CD14-positive monocyte (primary cell): ENCODE data around the gene ADNP2. TPM values are rescaled to one million over a fixed set of nuclear protein-coding genes. Genes with fewer than 3 reads are reported as not detected.

ENCODE experiments used
- DNase-seq, 3 donors: peaks; one replicate each; pipeline ENCODE4 v3.0.0-alpha.2; 2011 to 2022
- H2AFZ ChIP-seq: 2 replicates; pipeline ENCODE4 v1.6.0; 2012; ENCODE audit warnings: mild to moderate bottlenecking, low read depth, low read length, inconsistent platforms; ENCODE audit not compliant: insufficient read depth, poor library complexity, severe bottlenecking
- H3K27ac ChIP-seq, 2 donors: 1 replicate in 1 of 2; 2 replicates in 1 of 2; pipeline ENCODE4 v1.5.1; 2012 to 2013; ENCODE audit warnings: low read length in 2 of 2, control low read depth in 1 of 2, inconsistent platforms in 1 of 2, low read depth in 1 of 2, mild to moderate bottlenecking in 1 of 2
- H3K27me3 ChIP-seq, 2 donors: one replicate each; pipeline versions ENCODE4 v1.6.0 to v1.6.1; 2011 to 2013; ENCODE audit warnings: low read length in 2 of 2; ENCODE audit not compliant: control insufficient read depth in 2 of 2, insufficient read depth in 2 of 2
- H3K36me3 ChIP-seq, 2 donors: replicated peaks in 1 of 2; 1 replicate in 1 of 2; 2 replicates in 1 of 2; pipeline versions ENCODE4 v1.5.1 to v1.6.1; 2012 to 2013; ENCODE audit warnings: low read length in 2 of 2, control low read depth in 1 of 2, inconsistent platforms in 1 of 2, mild to moderate bottlenecking in 1 of 2; ENCODE audit not compliant: insufficient read depth in 2 of 2, control insufficient read depth in 1 of 2
- H3K4me1 ChIP-seq, 2 donors: 1 replicate in 1 of 2; 2 replicates in 1 of 2; pipeline versions ENCODE4 v1.5.1 to v1.6.1; 2012 to 2013; ENCODE audit warnings: low read length in 2 of 2, control low read depth in 1 of 2, inconsistent platforms in 1 of 2, mild to moderate bottlenecking in 1 of 2, moderate library complexity in 1 of 2; ENCODE audit not compliant: insufficient read depth in 2 of 2, control insufficient read depth in 1 of 2
- H3K4me2 ChIP-seq: replicated peaks from 2 replicates; pipeline ENCODE3; 2012; ENCODE audit warnings: low read length, moderate library complexity, mild to moderate bottlenecking; ENCODE audit not compliant: poor library complexity, severe bottlenecking; ENCODE audit errors: extremely low read depth
- H3K4me3 ChIP-seq, 3 experiments: fragments of 200-600 bp in 1 of 3; sonication (generic) in 1 of 3; replicated peaks in 1 of 3; 1 replicate in 2 of 3; 2 replicates in 1 of 3; pipeline ENCODE4 v1.5.1; 2011 to 2013; ENCODE audit warnings: low read length in 3 of 3, mild to moderate bottlenecking in 3 of 3, control low read depth in 2 of 3, low read depth in 2 of 3, inconsistent platforms in 1 of 3, moderate library complexity in 1 of 3
- H3K79me2 ChIP-seq: 2 replicates; pipeline ENCODE4 v1.6.0; 2012; ENCODE audit warnings: mild to moderate bottlenecking, control low read depth, inconsistent platforms, low read length, moderate library complexity; ENCODE audit not compliant: insufficient read depth
- H3K9ac ChIP-seq: 2 replicates; pipeline ENCODE4 v1.6.0; 2017; ENCODE audit warnings: low read length, mild to moderate bottlenecking; ENCODE audit not compliant: insufficient read depth, poor library complexity, severe bottlenecking
- H3K9me3 ChIP-seq, 2 donors: replicated peaks in 1 of 2; 1 replicate in 1 of 2; 2 replicates in 1 of 2; pipeline versions ENCODE4 v1.5.1 to v1.6.1; 2012 to 2013; ENCODE audit warnings: low read length in 2 of 2, control low read depth in 1 of 2; ENCODE audit not compliant: control insufficient read depth in 1 of 2, insufficient read depth in 1 of 2
- H4K20me1 ChIP-seq: 2 replicates; pipeline ENCODE4 v1.6.0; 2012; ENCODE audit warnings: mild to moderate bottlenecking, low read length, control low read depth, moderate library complexity; ENCODE audit not compliant: insufficient read depth
- H3K27ac Mint-ChIP-seq, 7 donors: one replicate each; pipeline ENCODE4 v1.8.0; 2020; ENCODE audit warnings: mild to moderate bottlenecking in 7 of 7, mixed read lengths in 7 of 7, moderate library complexity in 6 of 7, inconsistent platforms in 2 of 7
- H3K27me3 Mint-ChIP-seq, 3 donors: one replicate each; pipeline ENCODE4 v1.8.0; 2021 to 2022; ENCODE audit warnings: low read depth in 3 of 3, mild to moderate bottlenecking in 3 of 3, mixed read lengths in 3 of 3, moderate library complexity in 3 of 3, inconsistent platforms in 1 of 3
- H3K36me3 Mint-ChIP-seq, 2 donors: one replicate each; pipeline ENCODE4 v1.8.0; 2020; ENCODE audit warnings: mixed read lengths in 2 of 2, inconsistent platforms in 1 of 2, mild to moderate bottlenecking in 1 of 2
- H3K4me1 Mint-ChIP-seq: one replicate; pipeline ENCODE4 v1.8.0; 2020; ENCODE audit warnings: mild to moderate bottlenecking, mixed read lengths
- H3K4me3 Mint-ChIP-seq, 2 donors: one replicate each; pipeline ENCODE4 v1.8.0; 2020; ENCODE audit warnings: mild to moderate bottlenecking in 2 of 2, mixed read lengths in 2 of 2, moderate library complexity in 1 of 2
- H3K9me3 Mint-ChIP-seq, 7 donors: one replicate each; pipeline ENCODE4 v1.8.0; 2020 to 2022; ENCODE audit warnings: mixed read lengths in 7 of 7, mild to moderate bottlenecking in 6 of 7, moderate library complexity in 6 of 7, inconsistent platforms in 2 of 7
- WGBS: methylation state at CpG from one replicate; pipeline ENCODE4 v1.1.5; 2013; ENCODE audit warnings: missing lambda C conversion rate; ENCODE audit not compliant: insufficient coverage; 5-methylcytosine and 5-hydroxymethylcytosine counted together
- intact Hi-C, 2 donors: fragments of 100-400 bp; cut with micrococcal nuclease; formaldehyde crosslinking; loops; one replicate each; pipeline versions ENCODE4 v1.15.0 to v1.15.1; 2023
- polyA plus RNA-seq, 3 donors: library from polyadenylated mRNA; depleted of rRNA in 1 of 3; unstranded in 2 of 3; stranded (reverse) in 1 of 3; fragments of 300-500 nt in 2 of 3; fragments of >200 nt in 1 of 3; fragmentation: Illumina TruSeq in 2 of 3; gene quantifications; 1 replicate in 2 of 3; 2 replicates in 1 of 3; pipeline ENCODE4 v1.2.3, GENCODE V29; 2012 to 2021
- TF ChIP-seq, protein P1 (sequence below): fragments of 200-600 bp; IDR thresholded peaks from one replicate; pipeline ENCODE4 v1.8.0; 2022; ENCODE audit warnings: antibody characterized with exemption, mild to moderate bottlenecking

ADNP2 gene
- polyA plus RNA-seq, 3 donors = 3.0 to 5.6 (median 3.6) TPM

DNA sequence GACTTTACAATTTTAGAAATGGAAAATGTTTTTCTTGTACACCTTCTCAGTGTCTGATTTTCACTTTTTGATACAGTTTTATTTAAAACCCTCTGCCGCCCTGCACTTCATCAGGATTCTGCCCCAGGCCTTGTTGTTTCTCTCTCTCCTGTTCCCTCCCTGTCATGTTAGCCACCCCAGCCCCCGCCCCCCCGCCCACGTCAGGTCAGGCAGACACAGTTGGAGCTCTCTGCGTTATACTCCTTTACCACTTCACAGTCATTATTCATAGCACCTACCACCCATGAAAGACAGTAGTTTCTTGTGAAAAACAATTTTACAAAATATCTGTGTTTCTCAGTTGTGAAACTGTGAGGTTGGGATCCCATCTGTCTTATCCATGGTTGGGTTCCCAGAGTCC is 21.5 kb downstream of the ADNP2 start:
- Histone ChIP-seq H4K20me1 (no peaks in the 10 kb centered on the region), H3K4me1 (no peaks in the 10 kb centered on the region), H3K36me3 (peaks cover under 1 to 30% of the 10 kb centered on the region in 2 donors), H2AFZ (no peak overlapping the region), H3K4me2 (no peak overlapping the region), H3K4me3 (no peak overlapping the region), H3K79me2 (no peaks in the 10 kb centered on the region), H3K9ac (no peak overlapping the region), H3K9me3 (no peaks in the 10 kb centered on the region), H3K27me3 (no peaks in the 10 kb centered on the region), H3K27ac (no peak overlapping the region)
- Mint-ChIP-seq H3K9me3 (no peaks in the 10 kb centered on the region), H3K27me3 (peaks cover 0 to 1% (median 0%) of the 10 kb centered on the region in 3 donors), H3K4me3 (no peak overlapping the region), H3K27ac (no peak overlapping the region), H3K4me1 (peaks cover 1% of the 10 kb centered on the region), H3K36me3 (peaks cover 41 to 48% of the 10 kb centered on the region in 2 donors)
- TF ChIP-seq, protein P1, sequence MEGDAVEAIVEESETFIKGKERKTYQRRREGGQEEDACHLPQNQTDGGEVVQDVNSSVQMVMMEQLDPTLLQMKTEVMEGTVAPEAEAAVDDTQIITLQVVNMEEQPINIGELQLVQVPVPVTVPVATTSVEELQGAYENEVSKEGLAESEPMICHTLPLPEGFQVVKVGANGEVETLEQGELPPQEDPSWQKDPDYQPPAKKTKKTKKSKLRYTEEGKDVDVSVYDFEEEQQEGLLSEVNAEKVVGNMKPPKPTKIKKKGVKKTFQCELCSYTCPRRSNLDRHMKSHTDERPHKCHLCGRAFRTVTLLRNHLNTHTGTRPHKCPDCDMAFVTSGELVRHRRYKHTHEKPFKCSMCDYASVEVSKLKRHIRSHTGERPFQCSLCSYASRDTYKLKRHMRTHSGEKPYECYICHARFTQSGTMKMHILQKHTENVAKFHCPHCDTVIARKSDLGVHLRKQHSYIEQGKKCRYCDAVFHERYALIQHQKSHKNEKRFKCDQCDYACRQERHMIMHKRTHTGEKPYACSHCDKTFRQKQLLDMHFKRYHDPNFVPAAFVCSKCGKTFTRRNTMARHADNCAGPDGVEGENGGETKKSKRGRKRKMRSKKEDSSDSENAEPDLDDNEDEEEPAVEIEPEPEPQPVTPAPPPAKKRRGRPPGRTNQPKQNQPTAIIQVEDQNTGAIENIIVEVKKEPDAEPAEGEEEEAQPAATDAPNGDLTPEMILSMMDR = no peak
- intact Hi-C loops = no loop called here
- no peak for DNase-seq
- 80% methylated on average over 1 of the region's 5 CpGs for WGBS

DNA sequence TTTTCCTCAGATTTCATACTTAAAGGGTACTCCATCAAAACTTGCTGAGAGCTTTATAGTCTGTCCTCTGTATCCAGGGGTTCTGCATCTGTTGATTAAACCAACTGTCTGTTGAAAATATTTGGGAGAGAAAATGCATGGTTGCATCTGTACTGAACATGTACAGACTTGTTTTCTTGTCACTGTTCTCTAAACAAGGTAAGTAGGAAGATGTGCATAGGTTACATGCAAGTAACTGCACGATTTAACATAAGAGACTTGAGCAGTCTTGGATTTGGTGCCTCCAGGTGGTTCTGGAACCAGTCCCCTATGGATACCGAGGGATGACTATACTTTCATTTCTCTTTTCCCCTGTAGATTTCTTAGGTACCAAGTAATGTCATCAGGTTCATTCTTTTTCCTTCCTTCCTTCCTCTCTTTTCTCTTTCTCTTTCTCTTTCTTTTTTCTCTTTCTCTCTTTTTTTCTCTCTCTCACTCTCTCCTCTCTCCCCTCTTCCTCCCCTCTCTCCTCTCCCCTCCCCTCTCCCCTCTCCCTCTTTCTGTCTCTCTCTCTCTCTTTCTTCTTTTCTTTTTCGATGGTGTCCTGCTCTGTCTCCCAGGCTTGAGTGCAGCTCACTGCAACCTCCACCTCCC is 23.2 kb downstream of the ADNP2 start:
- H3K9me3 ChIP-seq = no peaks in the 10 kb centered on the region
- no peak overlapping the region for H2AFZ ChIP-seq
- no peak overlapping the region for H3K4me3 ChIP-seq
- TF ChIP-seq, protein P1 = no peak
- DNase-seq = no peak
- H3K9me3 Mint-ChIP-seq = no peaks in the 10 kb centered on the region
- peaks cover 52 to 55% of the 10 kb centered on the region in 2 donors for H3K36me3 Mint-ChIP-seq
- H3K27me3 Mint-ChIP-seq = no peaks in the 10 kb centered on the region
- intact Hi-C loops = no loop called here
- no peak overlapping the region for H3K9ac ChIP-seq
- no peaks in the 10 kb centered on the region for H4K20me1 ChIP-seq
- no peak overlapping the region for H3K27ac ChIP-seq
- H3K27ac Mint-ChIP-seq = peak overlapping the region in 3 of 7 donors; percentile 20 to 66 (median 36)
- no peaks in the 10 kb centered on the region for H3K79me2 ChIP-seq
- no peaks in the 10 kb centered on the region for H3K4me1 ChIP-seq
- no peaks in the 10 kb centered on the region for H3K4me1 Mint-ChIP-seq
- WGBS = 86% methylated on average over 2 of the region's 3 CpGs
- H3K4me2 ChIP-seq = no peak overlapping the region
- H3K27me3 ChIP-seq = no peaks in the 10 kb centered on the region
- peaks cover 18 to 47% of the 10 kb centered on the region in 2 donors for H3K36me3 ChIP-seq
- H3K4me3 Mint-ChIP-seq = no peak overlapping the region
